A549 (cell line): ENCODE results near the gene ACTR6. TPM values are rescaled to one million over a fixed set of nuclear protein-coding genes. Genes with fewer than 3 reads are reported as not detected.

Experiments
- ATAC-seq, 2 experiments: fragments of 200-7000 bp in 1 of 2; fragments of >200 bp in 1 of 2; cut with Nextera tagmentation in 1 of 2; cut with Tn5 transposase in 1 of 2; 3 replicates each; pipeline versions ENCODE4 v1.8.0 to v1.9.1; 2018 to 2020; ENCODE audit warnings: mild to moderate bottlenecking in 1 of 2, moderate library complexity in 1 of 2
- CTCF ChIA-PET: fragments of 300-600 bp; sonication (Branson Sonifier 250); formaldehyde crosslinking; extraction: SDS; loops from one replicate; lab custom pipeline; 2021; ENCODE audit warnings: antibody characterized with exemption, inconsistent platforms; lab: Yijun Ruan, JAX
- POLR2A ChIA-PET: fragments of 350-600 bp; formaldehyde crosslinking; extraction: SDS; loops from one replicate; lab custom pipeline; 2021; ENCODE audit warnings: antibody characterized with exemption, inconsistent platforms; lab: Yijun Ruan, JAX
- DNase-seq, 2 experiments: peaks; one replicate each; pipeline versions ENCODE4 v3.0.0 to v3.0.0-alpha.2; 2011 to 2016; ENCODE audit warnings: low read depth in 1 of 2, low spot score in 1 of 2
- FAIRE-seq: peaks from 2 replicates; lab custom pipeline; 2011; peaks lifted over from hg19 to GRCh38; lab: Jason Lieb, UNC
- H3K27ac ChIP-seq, 2 experiments: fragments of >200 bp; sonication (Bioruptor Twin); formaldehyde crosslinking; 3 replicates each; pipeline ENCODE4 v1.5.1; 2016 to 2017
- H3K4me1 ChIP-seq: fragments of >200 bp; sonication (Bioruptor Twin); formaldehyde crosslinking; 3 replicates; pipeline ENCODE4 v1.6.1; 2016
- H3K4me2 ChIP-seq: fragments of >200 bp; sonication (Bioruptor Twin); formaldehyde crosslinking; 3 replicates; pipeline ENCODE4 v1.6.1; 2016
- H3K4me3 ChIP-seq: fragments of >200 bp; sonication (Bioruptor Twin); formaldehyde crosslinking; 3 replicates; pipeline ENCODE4 v1.5.1; 2016
- H3K9me3 ChIP-seq: fragments of >200 bp; sonication (Bioruptor Twin); formaldehyde crosslinking; 3 replicates; pipeline ENCODE4 v1.6.1; 2016
- BHLHE40 ChIP-seq: IDR thresholded peaks from 2 replicates; pipeline ENCODE4 v1.6.1; 2012; ENCODE audit warnings: low read depth, low read length, inconsistent platforms
- CBX2 ChIP-seq: fragments of 200-600 bp; sonication (generic); IDR thresholded peaks from 2 replicates; pipeline ENCODE4 v1.6.1; 2016; ENCODE audit warnings: low read depth, mild to moderate bottlenecking, borderline replicate concordance
- CBX8 ChIP-seq: fragments of 200-600 bp; sonication (generic); IDR thresholded peaks from 2 replicates; pipeline ENCODE4 v1.6.1; 2016
- CEBPB ChIP-seq, 2 experiments: fragments of >200 bp in 1 of 2; sonication (Bioruptor Twin) in 1 of 2; formaldehyde crosslinking in 1 of 2; IDR thresholded peaks; 2 replicates each; pipeline ENCODE4 v1.6.1; 2012 to 2016
- GATA3 ChIP-seq: IDR thresholded peaks from 2 replicates; pipeline ENCODE4 v1.6.1; 2012; ENCODE audit warnings: borderline replicate concordance
- HOXB5 ChIP-seq: fragments of 250-450 bp; sonication (Bioruptor Pico); IDR thresholded peaks from 2 replicates; pipeline ENCODE4 v1.5.0; 2020; ENCODE audit warnings: mild to moderate bottlenecking, moderate library complexity
- JUN ChIP-seq, 2 experiments: fragments of >200 bp; sonication (Bioruptor Twin); formaldehyde crosslinking; IDR thresholded peaks; 2 replicates in 1 of 2; 3 replicates in 1 of 2; pipeline ENCODE4 v1.6.1; 2016 to 2017
- KDM1A ChIP-seq: fragments of 200-600 bp; sonication (generic); IDR thresholded peaks from 2 replicates; pipeline ENCODE4 v1.6.1; 2016; ENCODE audit warnings: low read depth, mild to moderate bottlenecking
- PHF8 ChIP-seq: fragments of 200-600 bp; sonication (generic); IDR thresholded peaks from 2 replicates; pipeline ENCODE4 v1.6.1; 2016; ENCODE audit warnings: low read depth, mild to moderate bottlenecking, antibody characterized with exemption, moderate library complexity, borderline replicate concordance
- POLR2A ChIP-seq: IDR thresholded peaks from 2 replicates; pipeline ENCODE4 v1.6.1; 2012; ENCODE audit warnings: mild to moderate bottlenecking, low read length
- RARB ChIP-seq: fragments of 250-450 bp; sonication (Bioruptor Pico); IDR thresholded peaks from 2 replicates; pipeline ENCODE4 v1.8.0; 2021; ENCODE audit warnings: mild to moderate bottlenecking, moderate library complexity
- RCOR1 ChIP-seq: fragments of 150-350 bp; IDR thresholded peaks from 2 replicates; pipeline ENCODE4 v1.6.1; 2014; ENCODE audit warnings: antibody characterized with exemption, low read length, low read depth
- RFX5 ChIP-seq: fragments of 450-650 bp; IDR thresholded peaks from 2 replicates; pipeline ENCODE4 v1.7.1; 2014; ENCODE audit warnings: antibody characterized with exemption, mild to moderate bottlenecking, moderate library complexity
- TP53 ChIP-seq: fragments of 250-450 bp; sonication (Bioruptor Pico); IDR thresholded peaks from 2 replicates; pipeline ENCODE4 v1.5.0; 2021; ENCODE audit warnings: mild to moderate bottlenecking, moderate library complexity
- WGBS: methylation state at CpG from one replicate; pipeline ENCODE4 v1.1.6; 2017; ENCODE audit errors: missing lambda C conversion rate; 5-methylcytosine and 5-hydroxymethylcytosine counted together
- polyA minus RNA-seq: library from RNA; depleted of rRNA, polyadenylated mRNA; stranded (reverse); fragments of >200 nt; gene quantifications from 2 replicates; pipeline ENCODE4 v1.2.3, GENCODE V29; 2011; rRNA and poly(A)+ RNA removed
- polyA plus RNA-seq, 4 experiments: library from polyadenylated mRNA; depleted of rRNA in 3 of 4; stranded (reverse); fragments of >200 nt; fragmentation: RNase III in 1 of 4; extraction: RNeasy Plus Mini Kit Qiagen cat#74134 plus additional on column Dnase treatment in 1 of 4; gene quantifications; 2 replicates in 3 of 4; 3 replicates in 1 of 4; pipeline ENCODE4 v1.2.3, GENCODE V29; 2011 to 2017
- TF ChIP-seq, protein P1 (sequence below): IDR thresholded peaks from 2 replicates; pipeline ENCODE4 v1.6.1; 2012
- TF ChIP-seq, protein P2 (sequence below): fragments of >200 bp; sonication (Bioruptor Twin); formaldehyde crosslinking; IDR thresholded peaks from 3 replicates; pipeline ENCODE4 v1.6.1; 2016
- TF ChIP-seq, protein P3 (sequence below): fragments of 250-450 bp; sonication (Bioruptor Pico); IDR thresholded peaks from 2 replicates; pipeline ENCODE4 v1.5.0; 2021; ENCODE audit warnings: mild to moderate bottlenecking, moderate library complexity, borderline replicate concordance
- TF ChIP-seq, protein P4 (sequence below): IDR thresholded peaks from 2 replicates; pipeline ENCODE4 v1.6.1; 2012

Gene ACTR6
- polyA plus RNA-seq (2011; rRNA removed) (41.5 and 50.1 TPM in 2 replicates), polyA plus RNA-seq (2017; fragmentation: RNase III; extraction: RNeasy Plus Mini Kit Qiagen cat#74134 plus additional on column Dnase treatment) (32.6 to 37.0 TPM (median 33.7 TPM) in 3 replicates), polyA minus RNA-seq (7.2 and 9.8 TPM in 2 replicates)
- 20.0 and 22.0 TPM in 2 replicates for polyA plus RNA-seq (2012; cell fraction: cytosol; rRNA removed)
- 3.7 and 6.2 TPM in 2 replicates for polyA plus RNA-seq (2012; cell fraction: nucleus; rRNA removed)

DNA sequence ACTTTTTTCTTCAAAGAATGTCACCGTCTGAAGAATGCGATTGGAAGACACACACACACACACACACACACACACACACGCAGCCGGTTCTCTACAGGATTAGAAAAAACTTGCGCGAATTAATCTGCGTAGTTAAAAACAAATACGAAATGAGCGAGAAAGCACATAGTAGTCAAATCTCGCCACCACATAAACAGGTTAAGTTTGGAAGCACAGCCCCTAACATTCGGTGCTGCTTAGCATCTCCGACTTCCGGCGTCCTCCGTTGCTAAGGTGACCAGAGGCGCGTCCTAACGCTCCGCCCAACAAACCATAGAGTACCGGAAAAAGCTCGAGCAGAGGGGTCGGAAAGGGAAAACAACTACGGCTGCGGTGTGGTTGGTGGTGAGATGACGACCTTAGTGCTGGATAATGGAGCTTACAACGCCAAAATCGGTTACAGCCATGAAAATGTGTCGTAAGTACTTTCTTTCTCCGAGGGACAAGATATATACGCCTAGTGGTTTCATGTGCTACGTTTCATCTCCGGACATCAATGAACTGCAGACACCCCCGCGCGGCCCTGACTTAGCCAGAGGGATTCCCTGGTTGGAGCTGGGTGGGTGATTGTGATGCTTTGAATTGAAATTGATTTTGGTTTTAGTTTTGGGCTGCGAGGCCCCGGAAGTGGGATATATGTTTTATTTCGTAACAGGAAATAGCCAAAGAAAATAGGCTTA is at the start of gene ACTR6:
TSS of gene ACTR6 (plus strand) at position 353 of the 719 bp plus-strand sequence. CDS start at position 390, 37 bp downstream.
- Histone ChIP-seq H3K27ac (peak within 1 kb of the TSS; percentile 79 to 88), H3K4me2 (peak within 1 kb of the TSS; percentile 93), H3K4me1 (peaks cover 17% of the 10 kb centered on the region; the same call in 2 of the 3 replicates), H3K9me3 (no peaks in the 10 kb centered on the region), H3K4me3 (peak within 1 kb of the TSS; percentile 84)
- TF ChIP-seq POLR2A (peak; percentile 57), RARB (CRISPR knock-in tag) (no peak), PHF8 (peak; percentile 84), JUN (IDR thresholded peaks at IDR 0.05) (peak; percentile 52 to 57; a peak in 2 of 5 replicates), KDM1A (no peak)
- TF ChIP-seq, protein P1, sequence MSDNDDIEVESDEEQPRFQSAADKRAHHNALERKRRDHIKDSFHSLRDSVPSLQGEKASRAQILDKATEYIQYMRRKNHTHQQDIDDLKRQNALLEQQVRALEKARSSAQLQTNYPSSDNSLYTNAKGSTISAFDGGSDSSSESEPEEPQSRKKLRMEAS: peak; percentile 79
- TF ChIP-seq, protein P2, sequence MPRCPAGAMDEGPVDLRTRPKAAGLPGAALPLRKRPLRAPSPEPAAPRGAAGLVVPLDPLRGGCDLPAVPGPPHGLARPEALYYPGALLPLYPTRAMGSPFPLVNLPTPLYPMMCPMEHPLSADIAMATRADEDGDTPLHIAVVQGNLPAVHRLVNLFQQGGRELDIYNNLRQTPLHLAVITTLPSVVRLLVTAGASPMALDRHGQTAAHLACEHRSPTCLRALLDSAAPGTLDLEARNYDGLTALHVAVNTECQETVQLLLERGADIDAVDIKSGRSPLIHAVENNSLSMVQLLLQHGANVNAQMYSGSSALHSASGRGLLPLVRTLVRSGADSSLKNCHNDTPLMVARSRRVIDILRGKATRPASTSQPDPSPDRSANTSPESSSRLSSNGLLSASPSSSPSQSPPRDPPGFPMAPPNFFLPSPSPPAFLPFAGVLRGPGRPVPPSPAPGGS: peak; percentile 70; the same call in 1 of the 3 replicates
- TF ChIP-seq, protein P3, sequence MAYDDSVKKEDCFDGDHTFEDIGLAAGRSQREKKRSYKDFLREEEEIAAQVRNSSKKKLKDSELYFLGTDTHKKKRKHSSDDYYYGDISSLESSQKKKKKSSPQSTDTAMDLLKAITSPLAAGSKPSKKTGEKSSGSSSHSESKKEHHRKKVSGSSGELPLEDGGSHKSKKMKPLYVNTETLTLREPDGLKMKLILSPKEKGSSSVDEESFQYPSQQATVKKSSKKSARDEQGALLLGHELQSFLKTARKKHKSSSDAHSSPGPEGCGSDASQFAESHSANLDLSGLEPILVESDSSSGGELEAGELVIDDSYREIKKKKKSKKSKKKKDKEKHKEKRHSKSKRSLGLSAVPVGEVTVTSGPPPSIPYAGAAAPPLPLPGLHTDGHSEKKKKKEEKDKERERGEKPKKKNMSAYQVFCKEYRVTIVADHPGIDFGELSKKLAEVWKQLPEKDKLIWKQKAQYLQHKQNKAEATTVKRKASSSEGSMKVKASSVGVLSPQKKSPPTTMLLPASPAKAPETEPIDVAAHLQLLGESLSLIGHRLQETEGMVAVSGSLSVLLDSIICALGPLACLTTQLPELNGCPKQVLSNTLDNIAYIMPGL (CRISPR knock-in tag): peak; percentile 43; the same call in 1 of the 2 replicates
- ChIA-PET POLR2A (interaction anchor here (0.6 to 1.6 kb wide), 6 partner anchors 12 to 1077 kb away, joined by 3 to 9 read pairs (median 3); partner anchors contain the start of genes DEPDC4 and SCYL2), CTCF (interaction anchor here (0.6 to 1.7 kb wide), 7 partner anchors 13 to 71 kb away, joined by 3 to 6 read pairs (median 3); no protein-coding TSS in a partner anchor)
- peak; percentile 95 to 96 for ATAC-seq
- FAIRE-seq: no peak
- WGBS: under 1% methylated on average over 38 of the region's 38 CpGs
- DNase-seq: peak; percentile 93 to 96

DNA sequence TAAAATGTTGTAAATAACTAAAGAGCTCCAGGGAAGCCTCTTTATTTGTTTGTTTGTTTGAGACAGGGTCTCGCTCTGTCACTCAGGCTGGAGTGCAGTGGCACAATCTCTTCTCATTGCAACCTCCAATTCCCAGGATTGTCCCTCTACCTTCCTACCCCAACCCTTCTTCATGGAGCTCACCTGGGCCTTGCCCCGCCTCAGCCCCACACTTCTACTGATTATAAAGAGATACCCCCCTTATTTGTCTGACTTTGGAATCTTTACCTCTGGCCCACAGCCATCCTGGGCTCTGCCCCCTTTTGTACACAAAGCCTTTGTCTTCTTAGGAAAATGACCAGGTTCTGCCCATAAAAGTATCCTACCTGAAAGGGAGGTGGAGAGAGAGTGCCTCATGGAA is 48.8 kb upstream of the ACTR6 start:
- ChIA-PET CTCF (interaction anchor here (0.6 kb wide), 1 partner anchor 19 kb away, joined by 4 read pairs; no protein-coding TSS in a partner anchor), POLR2A (no interaction called here)
- TF ChIP-seq TP53 (CRISPR knock-in tag): no peak
- TF ChIP-seq CEBPB (IDR thresholded peaks at IDR 0.05): no peak
- no peak for TF ChIP-seq CBX8
- TF ChIP-seq BHLHE40: no peak
- no peak for TF ChIP-seq RFX5
- TF ChIP-seq KDM1A: no peak
- TF ChIP-seq, protein P4, sequence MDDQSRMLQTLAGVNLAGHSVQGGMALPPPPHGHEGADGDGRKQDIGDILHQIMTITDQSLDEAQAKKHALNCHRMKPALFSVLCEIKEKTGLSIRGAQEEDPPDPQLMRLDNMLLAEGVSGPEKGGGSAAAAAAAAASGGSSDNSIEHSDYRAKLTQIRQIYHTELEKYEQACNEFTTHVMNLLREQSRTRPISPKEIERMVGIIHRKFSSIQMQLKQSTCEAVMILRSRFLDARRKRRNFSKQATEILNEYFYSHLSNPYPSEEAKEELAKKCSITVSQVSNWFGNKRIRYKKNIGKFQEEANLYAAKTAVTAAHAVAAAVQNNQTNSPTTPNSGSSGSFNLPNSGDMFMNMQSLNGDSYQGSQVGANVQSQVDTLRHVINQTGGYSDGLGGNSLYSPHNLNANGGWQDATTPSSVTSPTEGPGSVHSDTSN: no peak
- no peak for TF ChIP-seq CBX2
- TF ChIP-seq HOXB5 (CRISPR knock-in tag): no peak
- TF ChIP-seq GATA3: no peak
- no peak for TF ChIP-seq RCOR1
- TF ChIP-seq, all 56 proteins: peak for 0
- DNase-seq (no peak), ATAC-seq (no peak), FAIRE-seq (no peak)
- H3K9me3 ChIP-seq: no peaks in the 10 kb centered on the region
- H3K27ac ChIP-seq: no peak overlapping the region
- H3K4me2 ChIP-seq: no peak overlapping the region
- no peaks in the 10 kb centered on the region for H3K4me1 ChIP-seq
- H3K4me3 ChIP-seq: no peak overlapping the region
- 90% methylated on average over 2 of the region's 2 CpGs for WGBS
